Left lung (tissue), 10 donors: ENCODE results near the gene DEGS2. TPM values are rescaled to one million over a fixed set of nuclear protein-coding genes. Genes with fewer than 3 reads are reported as not detected.

ENCODE experiments used
- ATAC-seq: fragments of 200-7000 bp; cut with Tn5 transposase; one replicate; pipeline ENCODE4 v1.9.1; 2020; ENCODE audit warnings: moderate library complexity
- DNase-seq, 4 donors: peaks; one replicate each; pipeline ENCODE4 v3.0.0-alpha.2; 2013 to 2020
- H3K27ac ChIP-seq, 2 donors: fragments of 200-600 bp; sonication (generic) in 1 of 2; one replicate each; pipeline versions ENCODE4 v1.5.0 to v1.8.0; 2020 to 2021
- H3K27me3 ChIP-seq, 2 donors: fragments of 200-600 bp; sonication (generic) in 1 of 2; one replicate each; pipeline versions ENCODE4 v1.5.0 to v1.8.0; 2020 to 2021
- H3K36me3 ChIP-seq, 2 donors: fragments of 200-600 bp; sonication (generic) in 1 of 2; one replicate each; pipeline versions ENCODE4 v1.5.0 to v1.8.0; 2020 to 2021
- H3K4me1 ChIP-seq, 2 donors: fragments of 200-600 bp; one replicate each; pipeline ENCODE4 v1.8.0; 2021
- H3K4me3 ChIP-seq, 2 donors: fragments of 200-600 bp; sonication (generic) in 1 of 2; one replicate each; pipeline versions ENCODE4 v1.5.0 to v1.8.0; 2020 to 2021; ENCODE audit warnings: mild to moderate bottlenecking in 1 of 2
- H3K9me3 ChIP-seq, 2 donors: fragments of 200-600 bp; sonication (generic) in 1 of 2; one replicate each; pipeline versions ENCODE4 v1.5.0 to v1.8.0; 2020 to 2021
- CTCF ChIP-seq, 2 donors: fragments of 200-600 bp; sonication (generic) in 1 of 2; IDR thresholded peaks; one replicate each; pipeline versions ENCODE4 v1.5.0 to v1.8.0; 2021; ENCODE audit warnings: antibody characterized with exemption in 2 of 2
- intact Hi-C, 2 donors: fragments of 100-400 bp; cut with DNase I; formaldehyde crosslinking; loops; one replicate each; pipeline versions ENCODE4 v1.11.2 to v1.14.2; 2022
- polyA plus RNA-seq, 6 donors: library from polyadenylated mRNA; unstranded; fragments of 120-200 nt; gene quantifications; one replicate each; pipeline ENCODE4 v1.2.1, GENCODE V29; 2013; ENCODE audit not compliant: insufficient read length in 6 of 6
- total RNA-seq, 2 donors: library from RNA; stranded (reverse); fragmentation: NEBNext Ultra II Directional; extraction: Animal tissue kit (Norgen Biotek cat#: 25700); gene quantifications; one replicate each; pipeline ENCODE4 v1.2.1, GENCODE V29; 2021
- donor health status: DM: no; HTN: yes; CAD: no.
- donor health status: DM: no; HTN: no; CAD: no.

DEGS2 gene
- total and polyA plus RNA-seq, 8 donors = 2.0 to 8.3 (median 5.6) TPM

GRCh38 chr14:100109594-100109955, 49.9 kb downstream of the DEGS2 start:
- H3K27me3 ChIP-seq = no peaks in the 10 kb centered on the region
- no peaks in the 10 kb centered on the region for H3K36me3 ChIP-seq
- DNase-seq (peak in 1 of 4 donors; percentile 6), ATAC-seq (no peak)
- peaks cover 6 to 43% of the 10 kb centered on the region in 2 donors for H3K4me1 ChIP-seq
- no peak overlapping the region for H3K4me3 ChIP-seq
- no peak overlapping the region for H3K27ac ChIP-seq
- TF ChIP-seq CTCF (IDR thresholded peaks at IDR 0.05) = no peak
- intact Hi-C loops = no loop called here
- H3K9me3 ChIP-seq = no peaks in the 10 kb centered on the region

- intact Hi-C loops = no loop called here
- peaks cover 6 to 49% of the 10 kb centered on the region in 2 donors for H3K4me1 ChIP-seq
Observed at GRCh38 chr14:100108840-100109593, 50.4 kb downstream of the DEGS2 start.

GRCh38 chr14:100108042-100108825, 51.2 kb downstream of the DEGS2 start:
- DNase-seq (peak; percentile 80 to 94 (median 82)), ATAC-seq (peak; percentile 88)
- intact Hi-C loops = no loop called here
- Histone ChIP-seq H3K27me3 (no peaks in the 10 kb centered on the region), H3K4me1 (peaks cover 11 to 57% of the 10 kb centered on the region in 2 donors), H3K36me3 (no peaks in the 10 kb centered on the region), H3K9me3 (no peaks in the 10 kb centered on the region), H3K4me3 (no peak overlapping the region), H3K27ac (peak overlapping the region in 1 of 2 donors; percentile 75)
- peak; percentile 88 to 92 for TF ChIP-seq CTCF (IDR thresholded peaks at IDR 0.05)

More at GRCh38 chr14:100108840-100109593, 50.4 kb downstream of the DEGS2 start:
- Histone ChIP-seq H3K36me3 (no peaks in the 10 kb centered on the region), H3K9me3 (no peaks in the 10 kb centered on the region), H3K27ac (peak overlapping the region in 1 of 2 donors; percentile 75), H3K4me3 (no peak overlapping the region), H3K27me3 (no peaks in the 10 kb centered on the region)
- TF ChIP-seq CTCF (IDR thresholded peaks at IDR 0.05) = no peak
- peak in 1 of 4 donors; percentile 29 for DNase-seq
- ATAC-seq = no peak

GRCh38 chr14:100107236-100107635, 52.2 kb downstream of the DEGS2 start:
- Histone ChIP-seq H3K4me3 (no peak overlapping the region), H3K4me1 (peaks cover 14 to 66% of the 10 kb centered on the region in 2 donors), H3K27ac (peak overlapping the region in 1 of 2 donors; percentile 75), H3K9me3 (no peaks in the 10 kb centered on the region), H3K27me3 (no peaks in the 10 kb centered on the region), H3K36me3 (no peaks in the 10 kb centered on the region)
- intact Hi-C loops = no loop called here
- TF ChIP-seq CTCF (IDR thresholded peaks at IDR 0.05) = no peak
- DNase-seq (peak in 1 of 4 donors; percentile 39), ATAC-seq (peak; percentile 26)
